SK-N-SH treated with all-trans-retinoic acid at 6 μM for 48 hours (cell line): ENCODE measurements around the gene NINJ2.

ENCODE experiments used
- ARNTL ChIP-seq: fragments of 450-650 bp; formaldehyde crosslinking; IDR thresholded peaks from 2 replicates; pipeline ENCODE4 v1.5.0; 2020; ENCODE audit warnings: low read depth, mild to moderate bottlenecking, moderate library complexity, borderline replicate concordance
- OSR1 ChIP-seq: fragments of 250-450 bp; sonication (Bioruptor Pico); IDR thresholded peaks from 2 replicates; pipeline ENCODE4 v1.8.0; 2022; ENCODE audit warnings: moderate library complexity, mild to moderate bottlenecking, inconsistent platforms
- SNAI2 ChIP-seq: fragments of 250-450 bp; sonication (Bioruptor Pico); IDR thresholded peaks from 2 replicates; pipeline ENCODE4 v1.5.0; 2020; ENCODE audit warnings: mild to moderate bottlenecking, moderate library complexity
- TF ChIP-seq, protein P1 (sequence below): fragments of 250-450 bp; sonication (Bioruptor Pico); IDR thresholded peaks from 2 replicates; pipeline ENCODE4 v1.5.0; 2020; ENCODE audit warnings: mild to moderate bottlenecking, moderate library complexity

DNA sequence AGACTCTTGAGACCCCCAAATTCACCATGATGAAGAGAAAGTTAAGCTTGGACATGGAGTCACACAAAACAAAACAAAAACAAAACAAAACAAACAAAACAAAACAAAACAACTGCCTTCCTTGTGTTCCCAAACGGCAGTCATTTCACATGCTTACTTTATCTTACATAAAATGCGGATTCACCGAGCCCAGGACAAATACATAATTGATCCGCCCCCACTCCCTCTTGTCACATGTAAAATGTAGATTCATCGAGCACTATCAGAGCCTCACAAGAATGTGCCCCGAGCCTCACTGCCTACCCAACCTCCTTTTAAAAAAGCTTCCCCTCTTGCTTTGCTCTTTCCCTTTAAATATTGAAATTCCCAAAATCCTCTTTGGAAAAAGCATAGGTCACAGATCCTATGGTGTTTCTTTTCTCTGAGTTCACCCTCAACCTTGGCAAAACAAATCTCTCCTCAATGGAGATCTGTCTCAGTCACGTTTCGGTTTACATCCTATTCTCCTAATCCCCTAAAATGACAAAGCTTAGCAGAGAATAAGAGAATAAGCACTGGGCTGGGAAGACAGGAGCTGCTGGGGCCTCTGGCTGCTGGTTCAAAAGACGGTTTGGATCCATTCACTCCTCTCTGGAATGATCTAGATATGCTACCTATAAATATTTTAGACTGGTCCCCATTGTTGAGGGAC, 83.7 kb downstream of the NINJ2 start:
- TF ChIP-seq OSR1 (no peak), ARNTL (CRISPR knock-in tag) (no peak), SNAI2 (CRISPR knock-in tag) (no peak)
- TF ChIP-seq, protein P1, sequence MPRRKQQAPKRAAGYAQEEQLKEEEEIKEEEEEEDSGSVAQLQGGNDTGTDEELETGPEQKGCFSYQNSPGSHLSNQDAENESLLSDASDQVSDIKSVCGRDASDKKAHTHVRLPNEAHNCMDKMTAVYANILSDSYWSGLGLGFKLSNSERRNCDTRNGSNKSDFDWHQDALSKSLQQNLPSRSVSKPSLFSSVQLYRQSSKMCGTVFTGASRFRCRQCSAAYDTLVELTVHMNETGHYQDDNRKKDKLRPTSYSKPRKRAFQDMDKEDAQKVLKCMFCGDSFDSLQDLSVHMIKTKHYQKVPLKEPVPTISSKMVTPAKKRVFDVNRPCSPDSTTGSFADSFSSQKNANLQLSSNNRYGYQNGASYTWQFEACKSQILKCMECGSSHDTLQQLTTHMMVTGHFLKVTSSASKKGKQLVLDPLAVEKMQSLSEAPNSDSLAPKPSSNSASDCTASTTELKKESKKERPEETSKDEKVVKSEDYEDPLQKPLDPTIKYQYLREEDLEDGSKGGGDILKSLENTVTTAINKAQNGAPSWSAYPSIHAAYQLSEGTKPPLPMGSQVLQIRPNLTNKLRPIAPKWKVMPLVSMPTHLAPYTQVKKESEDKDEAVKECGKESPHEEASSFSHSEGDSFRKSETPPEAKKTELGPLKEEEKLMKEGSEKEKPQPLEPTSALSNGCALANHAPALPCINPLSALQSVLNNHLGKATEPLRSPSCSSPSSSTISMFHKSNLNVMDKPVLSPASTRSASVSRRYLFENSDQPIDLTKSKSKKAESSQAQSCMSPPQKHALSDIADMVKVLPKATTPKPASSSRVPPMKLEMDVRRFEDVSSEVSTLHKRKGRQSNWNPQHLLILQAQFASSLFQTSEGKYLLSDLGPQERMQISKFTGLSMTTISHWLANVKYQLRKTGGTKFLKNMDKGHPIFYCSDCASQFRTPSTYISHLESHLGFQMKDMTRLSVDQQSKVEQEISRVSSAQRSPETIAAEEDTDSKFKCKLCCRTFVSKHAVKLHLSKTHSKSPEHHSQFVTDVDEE: no peak
